SK-N-SH treated with all-trans-retinoic acid at 6 μM for 48 hours (cell line): ENCODE data around the gene CTIF.

Experiments used
- ATAC-seq: fragments of 200-7000 bp; cut with Tn5 transposase; 3 replicates; pipeline ENCODE4 v1.9.1; 2020; ENCODE audit warnings: mild to moderate bottlenecking, moderate library complexity
- ARNTL ChIP-seq: fragments of 450-650 bp; formaldehyde crosslinking; IDR thresholded peaks from 2 replicates; pipeline ENCODE4 v1.5.0; 2020; ENCODE audit warnings: low read depth, mild to moderate bottlenecking, moderate library complexity, borderline replicate concordance
- BACH2 ChIP-seq: fragments of 250-450 bp; sonication (Bioruptor Pico); IDR thresholded peaks from 2 replicates; pipeline ENCODE4 v1.9.0; 2021; ENCODE audit warnings: mild to moderate bottlenecking, borderline replicate concordance
- CSDC2 ChIP-seq: fragments of 250-450 bp; sonication (Bioruptor Pico); IDR thresholded peaks from 2 replicates; pipeline ENCODE4 v1.5.0; 2020; ENCODE audit warnings: mild to moderate bottlenecking, moderate library complexity
- ESRRG ChIP-seq: fragments of 250-450 bp; sonication (Bioruptor Pico); IDR thresholded peaks from 2 replicates; pipeline ENCODE4 v1.6.1; 2021; ENCODE audit warnings: mild to moderate bottlenecking
- ISL1 ChIP-seq: fragments of 250-450 bp; sonication (Bioruptor Pico); IDR thresholded peaks from 2 replicates; pipeline ENCODE4 v2.1.2; 2022; ENCODE audit warnings: mild to moderate bottlenecking, moderate library complexity
- OSR1 ChIP-seq: fragments of 250-450 bp; sonication (Bioruptor Pico); IDR thresholded peaks from 2 replicates; pipeline ENCODE4 v1.8.0; 2022; ENCODE audit warnings: moderate library complexity, mild to moderate bottlenecking, inconsistent platforms
- PPARA ChIP-seq: fragments of 250-450 bp; sonication (Bioruptor Pico); IDR thresholded peaks from 2 replicates; pipeline ENCODE4 v1.5.0; 2020; ENCODE audit warnings: mild to moderate bottlenecking, borderline replicate concordance
- RARB ChIP-seq: fragments of 250-450 bp; sonication (Bioruptor Pico); IDR thresholded peaks from 2 replicates; pipeline ENCODE4 v1.8.0; 2021; ENCODE audit warnings: mild to moderate bottlenecking, moderate library complexity
- SNAI2 ChIP-seq: fragments of 250-450 bp; sonication (Bioruptor Pico); IDR thresholded peaks from 2 replicates; pipeline ENCODE4 v1.5.0; 2020; ENCODE audit warnings: mild to moderate bottlenecking, moderate library complexity
- TCF4 ChIP-seq: fragments of 250-450 bp; sonication (Bioruptor Pico); IDR thresholded peaks from 2 replicates; pipeline ENCODE4 v1.8.0; 2021; ENCODE audit warnings: mild to moderate bottlenecking, moderate library complexity, borderline replicate concordance
- TOX ChIP-seq: fragments of 250-450 bp; sonication (Bioruptor Pico); IDR thresholded peaks from 2 replicates; pipeline ENCODE4 v1.8.0; 2021; ENCODE audit warnings: mild to moderate bottlenecking, moderate library complexity, borderline replicate concordance
- ZFP3 ChIP-seq: fragments of 250-450 bp; sonication (Bioruptor Pico); IDR thresholded peaks from 2 replicates; pipeline ENCODE4 v1.5.0; 2020; ENCODE audit warnings: mild to moderate bottlenecking, moderate library complexity
- ZFP30 ChIP-seq: fragments of 450-650 bp; formaldehyde crosslinking; IDR thresholded peaks from 2 replicates; pipeline ENCODE4 v1.5.0; 2022; ENCODE audit warnings: mild to moderate bottlenecking, moderate library complexity
- ZNF565 ChIP-seq: fragments of 450-650 bp; formaldehyde crosslinking; conservative IDR thresholded peaks from 2 replicates; pipeline ENCODE4 v1.5.0; 2020; ENCODE audit warnings: low read depth, mild to moderate bottlenecking, moderate library complexity
- ZNF70 ChIP-seq: fragments of 450-650 bp; formaldehyde crosslinking; IDR thresholded peaks from 2 replicates; pipeline ENCODE4 v1.5.0; 2020; ENCODE audit warnings: mild to moderate bottlenecking, moderate library complexity
- ZNF8 ChIP-seq: fragments of 450-650 bp; formaldehyde crosslinking; IDR thresholded peaks from 2 replicates; pipeline ENCODE4 v1.5.0; 2020; ENCODE audit warnings: mild to moderate bottlenecking, moderate library complexity
- TF ChIP-seq, protein P1 (sequence below): fragments of 250-450 bp; sonication (Bioruptor Pico); IDR thresholded peaks from 2 replicates; pipeline ENCODE4 v1.5.0; 2020; ENCODE audit warnings: mild to moderate bottlenecking, moderate library complexity
- TF ChIP-seq, protein P2 (sequence below): fragments of 250-450 bp; sonication (Bioruptor Pico); IDR thresholded peaks from 2 replicates; pipeline ENCODE4 v1.8.0; 2020; ENCODE audit warnings: mild to moderate bottlenecking, moderate library complexity, borderline replicate concordance
- TF ChIP-seq, protein P3 (sequence below): fragments of 250-450 bp; sonication (Bioruptor Pico); IDR thresholded peaks from 2 replicates; pipeline ENCODE4 v1.5.1; 2021; ENCODE audit warnings: mild to moderate bottlenecking, moderate library complexity
- TF ChIP-seq, protein P4 (sequence below): fragments of 250-450 bp; sonication (Bioruptor Pico); IDR thresholded peaks from 2 replicates; pipeline ENCODE4 v1.5.1; 2020; ENCODE audit warnings: low read depth, mild to moderate bottlenecking, moderate library complexity
- TF ChIP-seq, protein P5 (sequence below): fragments of 250-450 bp; sonication (Bioruptor Pico); IDR thresholded peaks from 2 replicates; pipeline ENCODE4 v1.8.0; 2021; ENCODE audit warnings: low read depth, mild to moderate bottlenecking, moderate library complexity, borderline replicate concordance

The CTIF gene

DNA sequence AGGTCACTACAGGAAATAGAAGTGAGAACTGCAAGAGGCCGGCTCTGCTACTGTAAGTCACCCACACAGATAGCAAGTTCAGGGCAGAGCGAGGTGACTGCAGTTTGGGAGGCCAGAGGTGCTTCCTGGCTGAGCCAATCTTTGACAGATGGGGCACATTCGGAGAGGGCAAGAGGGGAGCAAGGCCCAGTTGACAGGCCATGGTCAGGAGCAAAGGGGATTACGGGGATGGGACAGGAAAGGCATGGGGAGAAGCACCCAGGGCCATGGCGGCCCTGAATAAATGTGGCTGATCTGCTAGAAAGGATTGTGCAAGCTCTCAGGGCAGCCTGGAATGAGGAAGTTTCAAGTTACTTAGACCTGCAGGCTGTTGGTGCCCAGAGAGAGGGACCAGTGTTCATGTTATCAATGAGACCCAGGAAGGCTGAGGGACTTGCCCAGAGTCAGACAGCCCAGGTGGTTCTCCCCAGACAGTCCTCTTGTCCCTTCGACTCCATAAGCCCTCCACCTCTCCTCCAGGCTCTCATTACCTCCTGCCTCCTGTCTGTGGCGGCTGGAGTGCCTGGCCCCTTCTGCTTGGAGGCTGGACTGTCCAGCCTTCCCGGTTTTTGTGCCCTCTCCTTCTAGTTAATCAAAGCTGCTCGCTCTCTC is 123.3 kb downstream of the CTIF start:
- ATAC-seq, result peak; percentile 87
- no peak for TF ChIP-seq ARNTL
- TF ChIP-seq OSR1 (CRISPR knock-in tag), result no peak
- TF ChIP-seq ZNF8 (CRISPR knock-in tag), result no peak
- no peak for TF ChIP-seq ISL1 (CRISPR knock-in tag)
- TF ChIP-seq BACH2 (CRISPR knock-in tag), result no peak
- TF ChIP-seq, protein P1, sequence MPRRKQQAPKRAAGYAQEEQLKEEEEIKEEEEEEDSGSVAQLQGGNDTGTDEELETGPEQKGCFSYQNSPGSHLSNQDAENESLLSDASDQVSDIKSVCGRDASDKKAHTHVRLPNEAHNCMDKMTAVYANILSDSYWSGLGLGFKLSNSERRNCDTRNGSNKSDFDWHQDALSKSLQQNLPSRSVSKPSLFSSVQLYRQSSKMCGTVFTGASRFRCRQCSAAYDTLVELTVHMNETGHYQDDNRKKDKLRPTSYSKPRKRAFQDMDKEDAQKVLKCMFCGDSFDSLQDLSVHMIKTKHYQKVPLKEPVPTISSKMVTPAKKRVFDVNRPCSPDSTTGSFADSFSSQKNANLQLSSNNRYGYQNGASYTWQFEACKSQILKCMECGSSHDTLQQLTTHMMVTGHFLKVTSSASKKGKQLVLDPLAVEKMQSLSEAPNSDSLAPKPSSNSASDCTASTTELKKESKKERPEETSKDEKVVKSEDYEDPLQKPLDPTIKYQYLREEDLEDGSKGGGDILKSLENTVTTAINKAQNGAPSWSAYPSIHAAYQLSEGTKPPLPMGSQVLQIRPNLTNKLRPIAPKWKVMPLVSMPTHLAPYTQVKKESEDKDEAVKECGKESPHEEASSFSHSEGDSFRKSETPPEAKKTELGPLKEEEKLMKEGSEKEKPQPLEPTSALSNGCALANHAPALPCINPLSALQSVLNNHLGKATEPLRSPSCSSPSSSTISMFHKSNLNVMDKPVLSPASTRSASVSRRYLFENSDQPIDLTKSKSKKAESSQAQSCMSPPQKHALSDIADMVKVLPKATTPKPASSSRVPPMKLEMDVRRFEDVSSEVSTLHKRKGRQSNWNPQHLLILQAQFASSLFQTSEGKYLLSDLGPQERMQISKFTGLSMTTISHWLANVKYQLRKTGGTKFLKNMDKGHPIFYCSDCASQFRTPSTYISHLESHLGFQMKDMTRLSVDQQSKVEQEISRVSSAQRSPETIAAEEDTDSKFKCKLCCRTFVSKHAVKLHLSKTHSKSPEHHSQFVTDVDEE (CRISPR knock-in tag), result no peak
- TF ChIP-seq ZFP3 (CRISPR knock-in tag), result no peak
- TF ChIP-seq ZNF70 (CRISPR knock-in tag), result no peak
- TF ChIP-seq, protein P2, sequence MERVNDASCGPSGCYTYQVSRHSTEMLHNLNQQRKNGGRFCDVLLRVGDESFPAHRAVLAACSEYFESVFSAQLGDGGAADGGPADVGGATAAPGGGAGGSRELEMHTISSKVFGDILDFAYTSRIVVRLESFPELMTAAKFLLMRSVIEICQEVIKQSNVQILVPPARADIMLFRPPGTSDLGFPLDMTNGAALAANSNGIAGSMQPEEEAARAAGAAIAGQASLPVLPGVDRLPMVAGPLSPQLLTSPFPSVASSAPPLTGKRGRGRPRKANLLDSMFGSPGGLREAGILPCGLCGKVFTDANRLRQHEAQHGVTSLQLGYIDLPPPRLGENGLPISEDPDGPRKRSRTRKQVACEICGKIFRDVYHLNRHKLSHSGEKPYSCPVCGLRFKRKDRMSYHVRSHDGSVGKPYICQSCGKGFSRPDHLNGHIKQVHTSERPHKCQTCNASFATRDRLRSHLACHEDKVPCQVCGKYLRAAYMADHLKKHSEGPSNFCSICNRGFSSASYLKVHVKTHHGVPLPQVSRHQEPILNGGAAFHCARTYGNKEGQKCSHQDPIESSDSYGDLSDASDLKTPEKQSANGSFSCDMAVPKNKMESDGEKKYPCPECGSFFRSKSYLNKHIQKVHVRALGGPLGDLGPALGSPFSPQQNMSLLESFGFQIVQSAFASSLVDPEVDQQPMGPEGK (CRISPR knock-in tag), result no peak
- no peak for TF ChIP-seq ZFP30 (CRISPR knock-in tag)
- no peak for TF ChIP-seq CSDC2 (CRISPR knock-in tag)
- no peak for TF ChIP-seq PPARA (CRISPR knock-in tag)
- no peak for TF ChIP-seq TCF4
- TF ChIP-seq ZNF565, result no peak
- TF ChIP-seq TOX (CRISPR knock-in tag), result no peak
- no peak for TF ChIP-seq ESRRG
- TF ChIP-seq SNAI2 (CRISPR knock-in tag), result no peak
- TF ChIP-seq, protein P3, sequence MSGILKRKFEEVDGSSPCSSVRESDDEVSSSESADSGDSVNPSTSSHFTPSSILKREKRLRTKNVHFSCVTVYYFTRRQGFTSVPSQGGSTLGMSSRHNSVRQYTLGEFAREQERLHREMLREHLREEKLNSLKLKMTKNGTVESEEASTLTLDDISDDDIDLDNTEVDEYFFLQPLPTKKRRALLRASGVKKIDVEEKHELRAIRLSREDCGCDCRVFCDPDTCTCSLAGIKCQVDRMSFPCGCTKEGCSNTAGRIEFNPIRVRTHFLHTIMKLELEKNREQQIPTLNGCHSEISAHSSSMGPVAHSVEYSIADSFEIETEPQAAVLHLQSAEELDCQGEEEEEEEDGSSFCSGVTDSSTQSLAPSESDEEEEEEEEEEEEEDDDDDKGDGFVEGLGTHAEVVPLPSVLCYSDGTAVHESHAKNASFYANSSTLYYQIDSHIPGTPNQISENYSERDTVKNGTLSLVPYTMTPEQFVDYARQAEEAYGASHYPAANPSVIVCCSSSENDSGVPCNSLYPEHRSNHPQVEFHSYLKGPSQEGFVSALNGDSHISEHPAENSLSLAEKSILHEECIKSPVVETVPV (CRISPR knock-in tag), result no peak
- TF ChIP-seq RARB, result no peak
- TF ChIP-seq, protein P4, sequence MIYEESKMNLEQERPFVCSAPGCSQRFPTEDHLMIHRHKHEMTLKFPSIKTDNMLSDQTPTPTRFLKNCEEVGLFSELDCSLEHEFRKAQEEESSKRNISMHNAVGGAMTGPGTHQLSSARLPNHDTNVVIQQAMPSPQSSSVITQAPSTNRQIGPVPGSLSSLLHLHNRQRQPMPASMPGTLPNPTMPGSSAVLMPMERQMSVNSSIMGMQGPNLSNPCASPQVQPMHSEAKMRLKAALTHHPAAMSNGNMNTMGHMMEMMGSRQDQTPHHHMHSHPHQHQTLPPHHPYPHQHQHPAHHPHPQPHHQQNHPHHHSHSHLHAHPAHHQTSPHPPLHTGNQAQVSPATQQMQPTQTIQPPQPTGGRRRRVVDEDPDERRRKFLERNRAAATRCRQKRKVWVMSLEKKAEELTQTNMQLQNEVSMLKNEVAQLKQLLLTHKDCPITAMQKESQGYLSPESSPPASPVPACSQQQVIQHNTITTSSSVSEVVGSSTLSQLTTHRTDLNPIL (CRISPR knock-in tag), result no peak

DNA sequence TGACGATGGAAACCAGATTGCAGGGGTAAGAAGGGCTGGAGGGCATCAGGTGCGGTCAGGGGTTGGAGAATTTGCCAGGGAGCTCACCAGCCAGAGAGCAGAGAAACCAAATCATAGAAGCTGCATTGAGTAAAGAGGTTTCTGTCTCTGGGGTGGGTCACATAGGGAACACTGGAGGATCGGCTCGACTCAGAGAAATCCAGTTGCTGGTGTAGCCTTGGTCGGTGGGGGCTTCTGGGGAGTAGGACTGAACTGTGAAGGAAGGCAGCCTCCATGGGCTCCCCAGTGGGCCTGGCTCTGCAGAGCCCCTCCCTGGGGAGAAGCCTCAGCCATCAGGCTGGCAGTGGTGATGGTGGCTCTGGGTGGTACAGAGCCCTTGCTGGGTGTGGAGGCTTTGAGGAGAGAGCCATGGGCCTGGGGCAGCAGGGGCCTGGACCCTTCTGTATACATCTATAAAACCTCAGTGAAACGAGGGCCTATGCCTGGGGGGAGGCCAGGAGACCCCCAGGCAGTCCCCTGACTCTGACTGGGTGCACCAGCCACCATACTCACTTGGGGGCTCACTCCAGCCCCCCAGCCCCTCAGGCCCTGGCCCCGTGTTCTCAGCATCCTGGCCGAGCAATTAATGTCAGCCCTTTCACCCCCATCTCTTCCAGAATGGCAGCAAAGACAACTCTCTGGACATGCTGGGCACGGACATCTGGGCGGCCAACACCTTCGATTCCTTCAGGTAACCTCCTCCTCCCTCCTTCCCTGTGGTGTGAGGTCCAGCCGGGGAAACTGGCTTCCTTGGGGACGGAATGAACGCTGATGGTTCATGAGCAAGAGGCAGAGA is 124.5 kb downstream of the CTIF start:
- ATAC-seq, result no peak
- TF ChIP-seq ESRRG (no peak), ZNF8 (CRISPR knock-in tag) (no peak), CSDC2 (CRISPR knock-in tag) (no peak), ISL1 (CRISPR knock-in tag) (no peak), ZFP3 (CRISPR knock-in tag) (no peak), TCF4 (no peak), PPARA (CRISPR knock-in tag) (no peak), RARB (no peak), ZNF70 (CRISPR knock-in tag) (no peak)
- TF ChIP-seq, protein P5, sequence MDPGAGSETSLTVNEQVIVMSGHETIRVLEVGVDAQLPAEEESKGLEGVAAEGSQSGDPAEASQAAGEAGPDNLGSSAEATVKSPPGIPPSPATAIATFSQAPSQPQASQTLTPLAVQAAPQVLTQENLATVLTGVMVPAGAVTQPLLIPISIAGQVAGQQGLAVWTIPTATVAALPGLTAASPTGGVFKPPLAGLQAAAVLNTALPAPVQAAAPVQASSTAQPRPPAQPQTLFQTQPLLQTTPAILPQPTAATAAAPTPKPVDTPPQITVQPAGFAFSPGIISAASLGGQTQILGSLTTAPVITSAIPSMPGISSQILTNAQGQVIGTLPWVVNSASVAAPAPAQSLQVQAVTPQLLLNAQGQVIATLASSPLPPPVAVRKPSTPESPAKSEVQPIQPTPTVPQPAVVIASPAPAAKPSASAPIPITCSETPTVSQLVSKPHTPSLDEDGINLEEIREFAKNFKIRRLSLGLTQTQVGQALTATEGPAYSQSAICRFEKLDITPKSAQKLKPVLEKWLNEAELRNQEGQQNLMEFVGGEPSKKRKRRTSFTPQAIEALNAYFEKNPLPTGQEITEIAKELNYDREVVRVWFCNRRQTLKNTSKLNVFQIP (CRISPR knock-in tag), result no peak
- TF ChIP-seq, protein P3 (CRISPR knock-in tag), result no peak
- TF ChIP-seq, protein P2 (CRISPR knock-in tag), result no peak
- TF ChIP-seq, protein P1 (CRISPR knock-in tag), result no peak
